Measurements from ENCODE around the gene CIITA. TPM values are rescaled to one million over a fixed set of nuclear protein-coding genes. Genes with fewer than 3 reads are reported as not detected.

Gene CIITA
- polyA plus RNA-seq, 3 donors: 2.9 to 12.1 (median 7.6) TPM

GRCh38 chr16:10846213-10846998, 30.6 kb upstream of the CIITA start:
- H3K27ac ChIP-seq (ENCODE audit: low read depth, low read length): peak overlapping the region; percentile 23
- 74 to 92% (median 85%) methylated on average over 14 of the region's 14 CpGs for WGBS, 3 donors

GRCh38 chr16:10847176-10847575, 29.8 kb upstream of the CIITA start:
- no peak overlapping the region for H3K27ac ChIP-seq (ENCODE audit: low read depth, low read length)

DNA sequence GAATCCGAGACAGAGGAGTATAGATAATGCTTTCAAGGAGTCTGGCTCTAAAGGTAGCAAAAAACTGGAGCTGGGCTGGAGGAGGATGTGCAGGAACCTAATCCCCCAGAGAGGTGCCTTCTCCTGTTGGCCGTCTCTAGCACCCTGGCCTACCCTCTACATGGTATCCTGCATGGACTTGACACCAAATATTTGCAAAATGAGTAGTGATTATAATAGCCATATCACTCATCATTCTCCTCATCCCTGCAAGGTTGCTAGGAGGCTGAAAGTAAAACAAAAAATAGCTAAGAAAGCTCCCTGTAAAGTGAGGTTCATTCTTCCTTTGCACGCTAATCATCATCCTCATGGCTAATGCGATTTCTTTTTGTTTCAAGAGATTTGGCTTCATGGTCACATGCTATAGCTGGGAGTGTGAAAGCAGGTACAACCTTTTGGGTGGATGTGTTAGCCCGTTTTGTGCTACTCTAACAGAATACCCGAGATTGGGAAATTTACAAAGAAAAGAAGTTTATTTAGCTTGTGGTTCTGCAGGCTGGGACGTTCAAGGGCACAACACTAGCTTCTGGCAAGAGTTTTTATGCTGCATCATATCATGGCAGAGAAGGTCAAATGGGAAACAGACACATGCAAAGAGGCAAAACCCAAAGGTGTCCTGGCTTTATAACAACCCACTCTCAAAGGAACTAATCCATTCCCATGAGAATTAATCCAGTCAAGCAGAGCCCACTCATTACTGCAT, 27.1 kb upstream of the CIITA start:
- no peak overlapping the region for H3K27ac ChIP-seq (ENCODE audit: low read depth, low read length)
- 70 to 82% (median 76%) methylated on average over 7 of the region's 7 CpGs for WGBS, 3 donors

More at GRCh38 chr16:10847176-10847575, 29.8 kb upstream of the CIITA start:
- 36 to 69% (median 43%) methylated on average over 2 of the region's 2 CpGs for WGBS, 3 donors

DNA sequence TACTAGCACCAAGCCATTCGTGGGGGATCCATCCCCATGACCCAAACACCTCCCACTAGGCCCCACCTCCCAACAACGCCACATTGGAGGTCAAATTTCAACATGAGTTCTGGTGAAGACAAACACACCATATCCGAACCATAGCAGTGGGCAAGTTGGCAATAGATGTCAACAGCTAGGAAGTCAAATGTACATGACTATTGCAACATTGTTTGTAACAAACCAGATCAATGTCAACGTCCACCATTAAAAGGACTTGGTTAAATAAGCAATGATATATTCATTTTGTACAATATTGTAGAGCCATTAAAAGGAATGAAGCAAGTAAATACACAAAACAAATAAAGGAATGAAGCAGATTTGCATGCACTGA, 26.5 kb upstream of the CIITA start:
- 66 to 79% (median 76%) methylated on average over 4 of the region's 4 CpGs for WGBS, 3 donors
- H3K27ac ChIP-seq (ENCODE audit: low read depth, low read length): no peak overlapping the region

GRCh38 chr16:10851512-10851911, 25.5 kb upstream of the CIITA start:
- H3K27ac ChIP-seq (ENCODE audit: low read depth, low read length): no peak overlapping the region
- 88 to 97% (median 96%) methylated on average over 3 of the region's 3 CpGs for WGBS, 3 donors

GRCh38 chr16:10852286-10852685, 24.7 kb upstream of the CIITA start:
- no peak overlapping the region for H3K27ac ChIP-seq (ENCODE audit: low read depth, low read length)
- WGBS, 3 donors: 29 to 69% (median 38%) methylated on average over 4 of the region's 4 CpGs

- WGBS, 3 donors: 73 to 90% (median 74%) methylated on average over 5 of the region's 5 CpGs
- no peak overlapping the region for H3K27ac ChIP-seq (ENCODE audit: low read depth, low read length)
These were observed 24.1 kb upstream of the CIITA start for GRCh38 chr16:10852948-10853347.

GRCh38 chr16:10856042-10856441, 21.0 kb upstream of the CIITA start:
- no peak overlapping the region for H3K27ac ChIP-seq (ENCODE audit: low read depth, low read length)
- 94 to 97% (median 97%) methylated on average over 2 of the region's 2 CpGs for WGBS, 3 donors

GRCh38 chr16:10858203-10858602, 18.8 kb upstream of the CIITA start:
- WGBS, 3 donors: 46 to 84% (median 84%) methylated on average over 1 of the region's 1 CpG
- H3K27ac ChIP-seq (ENCODE audit: low read depth, low read length): no peak overlapping the region

DNA sequence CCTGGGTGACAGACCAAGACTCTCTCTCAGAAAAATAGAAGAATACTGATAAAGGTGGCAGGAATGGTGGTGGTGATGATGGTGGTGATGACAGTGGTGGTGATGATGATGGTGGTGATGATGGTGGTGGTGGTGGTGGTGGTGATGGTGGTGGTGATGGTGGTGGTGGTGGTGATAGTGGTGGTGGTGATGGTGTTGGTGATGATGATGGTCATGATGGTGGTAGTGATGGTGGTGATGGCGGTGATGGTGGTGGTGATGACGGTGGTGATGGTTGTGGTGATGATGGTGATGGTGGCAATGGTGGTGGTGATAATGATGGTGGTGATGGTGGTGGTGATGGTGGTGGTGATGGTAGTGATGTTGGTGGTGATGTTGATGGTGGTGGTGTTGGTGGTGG, 18.0 kb upstream of the CIITA start:
- no peak overlapping the region for H3K27ac ChIP-seq (ENCODE audit: low read depth, low read length)
- WGBS, 3 donors: 50 to 100% (median 79%) methylated on average over 2 of the region's 2 CpGs

- WGBS, 3 donors: 82 to 90% (median 82%) methylated on average over 6 of the region's 6 CpGs
- no peak overlapping the region for H3K27ac ChIP-seq (ENCODE audit: low read depth, low read length)
These were observed 17.3 kb upstream of the CIITA start for GRCh38 chr16:10859658-10860057.

GRCh38 chr16:10862438-10862837, 14.6 kb upstream of the CIITA start:
- H3K27ac ChIP-seq (ENCODE audit: low read depth, low read length): no peak overlapping the region
- WGBS, 3 donors: 32 to 39% (median 33%) methylated on average over 2 of the region's 2 CpGs

GRCh38 chr16:10865991-10866966, 10.7 kb upstream of the CIITA start:
- no peak overlapping the region for H3K27ac ChIP-seq (ENCODE audit: low read depth, low read length)
- 62 to 83% (median 70%) methylated on average over 13 of the region's 13 CpGs for WGBS, 3 donors

GRCh38 chr16:10867199-10867598, 9.8 kb upstream of the CIITA start:
- no peak overlapping the region for H3K27ac ChIP-seq (ENCODE audit: low read depth, low read length)
- 82 to 86% (median 82%) methylated on average over 6 of the region's 6 CpGs for WGBS, 3 donors

DNA sequence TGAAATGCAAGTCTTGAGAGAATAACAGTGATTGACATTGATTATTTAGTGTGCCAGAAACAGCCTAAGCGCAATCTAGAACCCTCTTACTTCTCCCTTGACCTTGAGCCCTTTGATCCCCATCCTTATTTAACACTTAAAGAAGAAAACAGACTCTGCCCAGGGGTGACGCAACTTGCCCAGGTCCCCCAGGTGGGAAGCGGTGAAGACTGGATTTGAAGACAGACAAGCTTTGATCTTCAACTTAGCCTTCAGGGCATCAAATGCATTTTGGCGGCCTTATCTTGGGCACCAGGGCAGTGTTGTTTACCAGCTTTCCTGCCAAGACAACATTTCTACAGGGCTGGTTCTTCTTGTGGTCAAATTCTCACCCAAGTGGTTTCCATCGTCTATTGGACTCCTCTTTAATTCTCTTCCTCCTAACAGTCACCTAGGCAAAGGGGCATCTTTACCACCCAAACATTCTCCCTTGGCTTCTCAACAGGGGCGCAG, 8.9 kb upstream of the CIITA start:
- no peak overlapping the region for H3K27ac ChIP-seq (ENCODE audit: low read depth, low read length)
- WGBS, 3 donors: 62 to 69% (median 63%) methylated on average over 6 of the region's 6 CpGs

DNA sequence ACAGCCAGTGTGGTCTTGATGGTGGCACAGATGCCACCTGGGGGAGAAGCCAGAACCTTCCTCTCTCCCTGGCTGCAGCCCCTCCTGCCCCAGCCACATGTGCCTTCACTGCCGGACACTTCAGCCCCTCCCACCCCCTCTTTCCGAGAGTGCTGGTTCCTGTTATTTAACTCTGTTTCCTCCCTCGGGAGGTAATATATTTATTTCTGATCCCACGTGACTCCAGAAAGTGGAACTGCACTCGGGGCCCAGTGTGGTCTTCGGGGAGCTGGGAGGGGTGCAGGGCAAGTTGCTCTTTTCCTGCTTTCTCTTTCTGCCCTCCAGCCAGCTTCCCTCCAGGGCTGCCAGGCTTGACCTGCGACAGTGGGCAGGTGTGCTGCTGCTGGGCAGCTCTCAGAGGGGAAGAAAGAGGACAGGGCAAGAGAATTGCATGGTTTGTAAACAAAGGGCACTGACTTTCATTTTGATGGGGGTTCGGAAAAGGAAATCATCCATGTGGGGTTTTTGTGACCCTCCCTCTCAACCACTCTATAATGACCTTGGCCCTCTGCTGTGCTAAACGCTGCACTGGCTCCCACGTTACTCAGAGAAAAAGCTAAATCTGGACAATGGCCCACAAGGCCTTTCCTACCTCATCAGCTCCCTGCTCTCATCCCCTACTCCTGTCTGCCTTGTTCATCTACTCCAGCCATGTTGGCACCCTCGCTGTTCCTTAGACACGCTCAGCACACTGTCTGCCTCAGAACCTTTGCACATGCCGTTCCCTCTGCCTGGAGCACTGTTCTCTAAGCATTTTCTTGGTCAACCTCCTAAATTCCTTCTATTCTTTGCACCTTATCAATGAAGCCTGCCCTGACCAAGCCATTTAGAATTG, 8.2 kb upstream of the CIITA start:
- H3K27ac ChIP-seq (ENCODE audit: low read depth, low read length): no peak overlapping the region
- WGBS, 3 donors: 25 to 30% (median 30%) methylated on average over 13 of the region's 13 CpGs

GRCh38 chr16:10870137-10870776, 6.7 kb upstream of the CIITA start:
- 76 to 87% (median 81%) methylated on average over 5 of the region's 5 CpGs for WGBS, 3 donors
- no peak overlapping the region for H3K27ac ChIP-seq (ENCODE audit: low read depth, low read length)
